Nephron progenitor cell (in vitro differentiated cells): ENCODE results near the gene SHMT2.

Experiments
- DNase-seq: peaks from one replicate; pipeline ENCODE4 v3.0.0; 2021
- H3K27ac Mint-ChIP-seq: 2 replicates; pipeline ENCODE4 v1.8.0; 2021; ENCODE audit warnings: mild to moderate bottlenecking, moderate library complexity, mixed read lengths
- H3K27me3 Mint-ChIP-seq: 2 replicates; pipeline ENCODE4 v1.8.0; 2021; ENCODE audit warnings: mild to moderate bottlenecking, low read depth, mixed read lengths; ENCODE audit not compliant: poor library complexity
- H3K36me3 Mint-ChIP-seq: 2 replicates; pipeline ENCODE4 v1.8.0; 2021; ENCODE audit warnings: low read depth, mixed read lengths
- H3K4me1 Mint-ChIP-seq: 2 replicates; pipeline ENCODE4 v1.8.0; 2021; ENCODE audit warnings: mixed read lengths
- H3K4me3 Mint-ChIP-seq: 2 replicates; pipeline ENCODE4 v1.8.0; 2021; ENCODE audit warnings: mild to moderate bottlenecking, moderate library complexity, mixed read lengths
- H3K9me3 Mint-ChIP-seq: 2 replicates; pipeline ENCODE4 v1.8.0; 2021; ENCODE audit warnings: mild to moderate bottlenecking, moderate library complexity, mixed read lengths
- CTCF ChIP-seq: fragments of 200-600 bp; sonication (generic); IDR thresholded peaks from 2 replicates; pipeline ENCODE4 v1.5.0; 2021; ENCODE audit warnings: antibody characterized with exemption

Gene SHMT2

GRCh38 chr12:57240066-57240921 lies 10.8 kb downstream of the SHMT2 start:
- peaks cover 85% of the 10 kb centered on the region for H3K4me1 Mint-ChIP-seq
- H3K4me3 Mint-ChIP-seq = peak overlapping the region; percentile 87
- H3K27ac Mint-ChIP-seq = no peak overlapping the region
- no peaks in the 10 kb centered on the region for H3K36me3 Mint-ChIP-seq
- no peak for DNase-seq
- no peak for TF ChIP-seq CTCF
- H3K27me3 Mint-ChIP-seq = peaks cover 83% of the 10 kb centered on the region
- H3K9me3 Mint-ChIP-seq = no peaks in the 10 kb centered on the region

GRCh38 chr12:57240926-57241401 lies 11.5 kb downstream of the SHMT2 start:
- Mint-ChIP-seq H3K27ac (no peak overlapping the region), H3K36me3 (no peaks in the 10 kb centered on the region), H3K27me3 (peaks cover 76% of the 10 kb centered on the region), H3K9me3 (no peaks in the 10 kb centered on the region), H3K4me1 (peaks cover 80% of the 10 kb centered on the region), H3K4me3 (peak overlapping the region; percentile 87)
- DNase-seq = no peak
- TF ChIP-seq CTCF = no peak

- TF ChIP-seq CTCF = no peak
- Mint-ChIP-seq H3K27ac (peak overlapping the region; percentile 16), H3K27me3 (peaks cover 69% of the 10 kb centered on the region), H3K4me3 (peak overlapping the region; percentile 87), H3K4me1 (peaks cover 75% of the 10 kb centered on the region), H3K9me3 (no peaks in the 10 kb centered on the region), H3K36me3 (no peaks in the 10 kb centered on the region)
- no peak for DNase-seq
These were observed 12.1 kb downstream of the SHMT2 start for GRCh38 chr12:57241402-57242310.

DNA sequence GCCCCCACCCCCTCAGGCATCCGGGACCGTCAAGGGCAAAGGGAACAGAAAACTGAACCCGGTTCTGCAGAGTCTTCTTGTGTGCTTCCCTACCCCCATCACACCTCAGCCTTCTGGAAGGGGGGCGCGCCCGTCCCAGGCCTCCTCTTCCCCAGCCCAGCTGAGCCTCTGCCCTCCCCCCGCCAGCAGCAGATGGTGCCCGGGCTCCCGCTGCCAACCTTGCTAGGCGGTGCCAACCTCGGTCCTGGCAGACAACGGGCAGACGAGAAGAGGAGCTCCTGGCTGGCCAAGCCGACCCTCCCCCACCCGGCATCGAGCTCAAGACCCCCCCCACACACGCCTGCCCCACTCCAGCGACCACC lies 12.8 kb downstream of the SHMT2 start:
- peak overlapping the region; percentile 87 for H3K4me3 Mint-ChIP-seq
- peaks cover 63% of the 10 kb centered on the region for H3K27me3 Mint-ChIP-seq
- no peak for TF ChIP-seq CTCF
- no peaks in the 10 kb centered on the region for H3K36me3 Mint-ChIP-seq
- H3K9me3 Mint-ChIP-seq = no peaks in the 10 kb centered on the region
- DNase-seq = no peak
- H3K4me1 Mint-ChIP-seq = peaks cover 72% of the 10 kb centered on the region
- H3K27ac Mint-ChIP-seq = peak overlapping the region; percentile 16

- peak; percentile 52 for TF ChIP-seq CTCF
- Mint-ChIP-seq H3K4me1 (peaks cover 66% of the 10 kb centered on the region), H3K9me3 (no peaks in the 10 kb centered on the region), H3K4me3 (peak overlapping the region; percentile 83), H3K27me3 (peaks cover 61% of the 10 kb centered on the region), H3K36me3 (peaks cover 1% of the 10 kb centered on the region), H3K27ac (no peak overlapping the region)
- DNase-seq = peak; percentile 96
These were observed 13.4 kb downstream of the SHMT2 start for GRCh38 chr12:57242691-57243454.
